Measurements from ENCODE around the gene TMC8.

DNA sequence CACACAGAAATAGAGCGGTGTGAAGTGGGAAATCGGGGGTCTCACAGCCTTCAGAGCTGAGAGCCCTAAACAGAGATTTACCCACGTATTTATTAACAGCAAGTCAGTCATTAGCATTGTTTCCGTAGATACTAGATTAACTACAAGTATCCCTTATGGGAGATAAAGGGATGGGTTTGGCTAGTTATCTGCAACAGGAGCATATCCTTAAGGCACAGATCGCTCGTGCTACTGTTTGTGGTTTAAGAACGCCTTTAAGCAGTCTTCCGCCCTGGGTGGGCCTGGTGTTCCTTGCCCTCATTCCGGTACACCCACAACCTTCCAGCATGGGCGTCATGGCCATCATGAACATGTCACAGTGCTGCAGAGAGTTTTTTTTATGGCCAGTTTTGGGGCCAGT is 29.0 kb upstream of the TMC8 start:
- TF ChIP-seq, protein P1, sequence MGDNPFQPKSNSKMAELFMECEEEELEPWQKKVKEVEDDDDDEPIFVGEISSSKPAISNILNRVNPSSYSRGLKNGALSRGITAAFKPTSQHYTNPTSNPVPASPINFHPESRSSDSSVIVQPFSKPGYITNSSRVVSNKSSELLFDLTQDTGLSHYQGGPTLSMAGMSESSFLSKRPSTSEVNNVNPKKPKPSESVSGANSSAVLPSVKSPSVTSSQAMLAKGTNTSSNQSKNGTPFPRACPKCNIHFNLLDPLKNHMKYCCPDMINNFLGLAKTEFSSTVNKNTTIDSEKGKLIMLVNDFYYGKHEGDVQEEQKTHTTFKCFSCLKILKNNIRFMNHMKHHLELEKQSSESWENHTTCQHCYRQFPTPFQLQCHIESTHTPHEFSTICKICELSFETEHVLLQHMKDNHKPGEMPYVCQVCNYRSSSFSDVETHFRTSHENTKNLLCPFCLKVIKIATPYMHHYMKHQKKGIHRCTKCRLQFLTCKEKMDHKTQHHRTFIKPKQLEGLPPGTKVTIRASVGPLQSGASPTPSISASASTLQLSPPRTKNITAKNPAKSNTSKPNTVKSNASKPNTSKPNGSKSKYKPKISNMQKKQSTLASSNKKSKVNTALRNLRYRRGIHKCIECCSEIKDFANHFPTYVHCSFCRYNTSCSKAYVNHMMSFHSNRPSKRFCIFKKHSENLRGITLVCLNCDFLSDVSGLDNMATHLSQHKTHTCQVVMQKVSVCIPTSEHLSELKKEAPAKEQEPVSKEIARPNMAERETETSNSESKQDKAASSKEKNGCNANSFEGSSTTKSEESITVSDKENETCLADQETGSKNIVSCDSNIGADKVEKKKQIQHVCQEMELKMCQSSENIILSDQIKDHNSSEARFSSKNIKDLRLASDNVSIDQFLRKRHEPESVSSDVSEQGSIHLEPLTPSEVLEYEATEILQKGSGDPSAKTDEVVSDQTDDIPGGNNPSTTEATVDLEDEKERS (tag by site-specific recombination; IDR thresholded peaks at IDR 0.05): no peak
- no peak for TF ChIP-seq KLF1 (tag by site-specific recombination; IDR thresholded peaks at IDR 0.05)
- TF ChIP-seq, protein P2, sequence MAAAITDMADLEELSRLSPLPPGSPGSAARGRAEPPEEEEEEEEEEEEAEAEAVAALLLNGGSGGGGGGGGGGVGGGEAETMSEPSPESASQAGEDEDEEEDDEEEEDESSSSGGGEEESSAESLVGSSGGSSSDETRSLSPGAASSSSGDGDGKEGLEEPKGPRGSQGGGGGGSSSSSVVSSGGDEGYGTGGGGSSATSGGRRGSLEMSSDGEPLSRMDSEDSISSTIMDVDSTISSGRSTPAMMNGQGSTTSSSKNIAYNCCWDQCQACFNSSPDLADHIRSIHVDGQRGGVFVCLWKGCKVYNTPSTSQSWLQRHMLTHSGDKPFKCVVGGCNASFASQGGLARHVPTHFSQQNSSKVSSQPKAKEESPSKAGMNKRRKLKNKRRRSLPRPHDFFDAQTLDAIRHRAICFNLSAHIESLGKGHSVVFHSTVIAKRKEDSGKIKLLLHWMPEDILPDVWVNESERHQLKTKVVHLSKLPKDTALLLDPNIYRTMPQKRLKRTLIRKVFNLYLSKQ (tag by site-specific recombination; IDR thresholded peaks at IDR 0.05; ENCODE audit: borderline replicate concordance): no peak
- no peak for TF ChIP-seq ZNF670 (tag by site-specific recombination; IDR thresholded peaks at IDR 0.05; ENCODE audit: low read depth)
- TF ChIP-seq, protein P3, sequence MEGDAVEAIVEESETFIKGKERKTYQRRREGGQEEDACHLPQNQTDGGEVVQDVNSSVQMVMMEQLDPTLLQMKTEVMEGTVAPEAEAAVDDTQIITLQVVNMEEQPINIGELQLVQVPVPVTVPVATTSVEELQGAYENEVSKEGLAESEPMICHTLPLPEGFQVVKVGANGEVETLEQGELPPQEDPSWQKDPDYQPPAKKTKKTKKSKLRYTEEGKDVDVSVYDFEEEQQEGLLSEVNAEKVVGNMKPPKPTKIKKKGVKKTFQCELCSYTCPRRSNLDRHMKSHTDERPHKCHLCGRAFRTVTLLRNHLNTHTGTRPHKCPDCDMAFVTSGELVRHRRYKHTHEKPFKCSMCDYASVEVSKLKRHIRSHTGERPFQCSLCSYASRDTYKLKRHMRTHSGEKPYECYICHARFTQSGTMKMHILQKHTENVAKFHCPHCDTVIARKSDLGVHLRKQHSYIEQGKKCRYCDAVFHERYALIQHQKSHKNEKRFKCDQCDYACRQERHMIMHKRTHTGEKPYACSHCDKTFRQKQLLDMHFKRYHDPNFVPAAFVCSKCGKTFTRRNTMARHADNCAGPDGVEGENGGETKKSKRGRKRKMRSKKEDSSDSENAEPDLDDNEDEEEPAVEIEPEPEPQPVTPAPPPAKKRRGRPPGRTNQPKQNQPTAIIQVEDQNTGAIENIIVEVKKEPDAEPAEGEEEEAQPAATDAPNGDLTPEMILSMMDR (tag by site-specific recombination; IDR thresholded peaks at IDR 0.05): no peak
